HuH-7.5 (cell line): ENCODE data around the gene HPSE2.
"Not testable (repeated sequence)": the region's sequence is repeated elsewhere in the genome, so short reads cannot be mapped to it uniquely, and the experiment has no call there.

Source experiments
- DNase-seq: peaks from one replicate; pipeline ENCODE4 v3.0.0; 2011; ENCODE audit warnings: low spot score

Gene HPSE2

GRCh38 chr10:99235658-99236626 lies at the start of gene HPSE2:
TSS of gene HPSE2 (minus strand) at chr10:99235852.
- no peak for DNase-seq

GRCh38 chr10:99280472-99280871 lies 44.8 kb upstream of the HPSE2 start:
- DNase-seq: no peak

GRCh38 chr10:99279626-99280111 lies 44.0 kb upstream of the HPSE2 start:
- DNase-seq: no peak

GRCh38 chr10:99276848-99277486 lies 41.3 kb upstream of the HPSE2 start:
- no peak for DNase-seq

GRCh38 chr10:99266383-99266782 lies 30.7 kb upstream of the HPSE2 start:
- no peak for DNase-seq

- DNase-seq: no peak
Measured at GRCh38 chr10:99248824-99249223, 13.2 kb upstream of the HPSE2 start.

GRCh38 chr10:99247893-99248292 lies 12.2 kb upstream of the HPSE2 start:
- DNase-seq: not testable (repeated sequence)

- no peak for DNase-seq
Measured at GRCh38 chr10:99236627-99237309, 1.1 kb upstream of the HPSE2 start.

GRCh38 chr10:99234791-99235657 lies 628 bp downstream of the HPSE2 start:
- DNase-seq: no peak

GRCh38 chr10:99234041-99234790 lies 1.4 kb downstream of the HPSE2 start:
- DNase-seq: no peak

- no peak for DNase-seq
Measured at GRCh38 chr10:99233689-99234037, 2.0 kb downstream of the HPSE2 start.

- no peak for DNase-seq
Measured at GRCh38 chr10:99233000-99233688, 2.5 kb downstream of the HPSE2 start.

GRCh38 chr10:99232360-99232999 lies 3.2 kb downstream of the HPSE2 start:
- no peak for DNase-seq

- no peak for DNase-seq
Measured at GRCh38 chr10:99224766-99225165, 10.9 kb downstream of the HPSE2 start.

GRCh38 chr10:99207340-99207739 lies 28.3 kb downstream of the HPSE2 start:
- no peak for DNase-seq

GRCh38 chr10:99203310-99203709 lies 32.3 kb downstream of the HPSE2 start:
- no peak for DNase-seq

- DNase-seq: no peak
Measured at GRCh38 chr10:99172950-99173349, 62.7 kb downstream of the HPSE2 start.

GRCh38 chr10:99172128-99172738 lies 63.4 kb downstream of the HPSE2 start:
- peak; percentile 41 for DNase-seq

GRCh38 chr10:99170116-99170675 lies 65.5 kb downstream of the HPSE2 start:
- no peak for DNase-seq
